Neuronal stem cell (in vitro differentiated cells): ENCODE measurements around the gene HNRNPA1.

Source experiments
- DNase-seq: peaks from one replicate; pipeline ENCODE4 v3.0.0-alpha.2; 2013; ENCODE audit warnings: low spot score
- H2AFZ ChIP-seq: one replicate; pipeline ENCODE4 v1.6.1; 2013; ENCODE audit warnings: mild to moderate bottlenecking, low read length, inconsistent platforms
- H2AK5ac ChIP-seq: 2 replicates; pipeline ENCODE4 v1.6.1; 2013; ENCODE audit warnings: low read depth, mild to moderate bottlenecking, inconsistent platforms, low read length, moderate library complexity, mixed read lengths
- H2BK120ac ChIP-seq: 2 replicates; pipeline ENCODE4 v1.6.1; 2013; ENCODE audit warnings: low read depth, mild to moderate bottlenecking, inconsistent platforms, low read length, moderate library complexity, mixed read lengths
- H2BK12ac ChIP-seq: one replicate; pipeline ENCODE4 v1.6.1; 2013; ENCODE audit warnings: low read length, inconsistent platforms
- H2BK15ac ChIP-seq: 2 replicates; pipeline ENCODE4 v1.6.1; 2013; ENCODE audit warnings: mild to moderate bottlenecking, low read length, inconsistent platforms, mixed read lengths
- H2BK5ac ChIP-seq: one replicate; pipeline ENCODE4 v1.6.1; 2013; ENCODE audit warnings: inconsistent platforms, mild to moderate bottlenecking, low read length, moderate library complexity
- H3K14ac ChIP-seq: one replicate; pipeline ENCODE4 v1.6.1; 2013; ENCODE audit warnings: low read length, inconsistent platforms
- H3K18ac ChIP-seq: 2 replicates; pipeline ENCODE4 v1.6.1; 2013; ENCODE audit warnings: low read length, inconsistent platforms
- H3K23ac ChIP-seq: 2 replicates; pipeline ENCODE4 v1.6.1; 2013; ENCODE audit warnings: low read depth, mild to moderate bottlenecking, mixed read lengths, low read length, inconsistent platforms; ENCODE audit not compliant: poor library complexity
- H3K27ac ChIP-seq: replicated peaks from 3 replicates; pipeline ENCODE4 v1.5.1; 2013; ENCODE audit warnings: low read length, inconsistent platforms
- H3K27me3 ChIP-seq, 3 experiments: 2 replicates each; pipeline ENCODE4 v1.6.1; 2013; ENCODE audit warnings: low read length in 3 of 3, mild to moderate bottlenecking in 2 of 3, inconsistent platforms in 1 of 3, low read depth in 1 of 3, mixed read lengths in 1 of 3, moderate library complexity in 1 of 3; ENCODE audit not compliant: control insufficient read depth in 3 of 3, insufficient read depth in 3 of 3
- H3K36me3 ChIP-seq, 2 donors: replicated peaks in 1 of 2; 2 replicates each; pipeline ENCODE4 v1.6.1; 2013; ENCODE audit warnings: low read length in 2 of 2; ENCODE audit not compliant: control insufficient read depth in 2 of 2, insufficient read depth in 2 of 2
- H3K4ac ChIP-seq: 2 replicates; pipeline ENCODE4 v1.6.1; 2013; ENCODE audit warnings: inconsistent platforms, mild to moderate bottlenecking, low read length, moderate library complexity
- H3K4me1 ChIP-seq, 2 donors: 1 replicate in 1 of 2; 2 replicates in 1 of 2; pipeline ENCODE4 v1.6.1; 2013; ENCODE audit warnings: low read length in 2 of 2, low read depth in 1 of 2; ENCODE audit not compliant: control insufficient read depth in 2 of 2, insufficient read depth in 1 of 2
- H3K4me2 ChIP-seq: one replicate; pipeline ENCODE4 v1.6.1; 2013; ENCODE audit warnings: mild to moderate bottlenecking, low read length, inconsistent platforms; ENCODE audit not compliant: insufficient read depth, poor library complexity, severe bottlenecking
- H3K4me3 ChIP-seq, 2 donors: 2 replicates each; pipeline ENCODE4 v1.5.1; 2013; ENCODE audit warnings: low read length in 2 of 2, mild to moderate bottlenecking in 2 of 2, inconsistent platforms in 1 of 2, moderate library complexity in 1 of 2
- H3K79me1 ChIP-seq: one replicate; pipeline ENCODE4 v1.6.1; 2013; ENCODE audit warnings: low read depth, mild to moderate bottlenecking, inconsistent platforms, low read length, moderate library complexity
- H3K9ac ChIP-seq: one replicate; pipeline ENCODE4 v1.6.1; 2013; ENCODE audit warnings: mild to moderate bottlenecking, low read depth, low read length, inconsistent platforms; ENCODE audit not compliant: poor library complexity
- H3K9me3 ChIP-seq, 2 donors: replicated peaks in 1 of 2; 2 replicates each; pipeline versions ENCODE3 to v1.6.1; 2013; ENCODE audit warnings: low read length in 2 of 2, mild to moderate bottlenecking in 2 of 2, inconsistent platforms in 1 of 2, low read depth in 1 of 2, mixed read lengths in 1 of 2, moderate library complexity in 1 of 2; ENCODE audit not compliant: control insufficient read depth in 2 of 2, insufficient read depth in 1 of 2
- H4K8ac ChIP-seq: one replicate; pipeline ENCODE4 v1.6.1; 2013; ENCODE audit warnings: low read depth, mild to moderate bottlenecking, inconsistent platforms, low read length, moderate library complexity
- H4K91ac ChIP-seq: one replicate; pipeline ENCODE4 v1.6.1; 2013; ENCODE audit warnings: low read length, low read depth, mild to moderate bottlenecking, inconsistent platforms; ENCODE audit not compliant: poor library complexity
- WGBS, 2 donors: extraction: QIAGEN DNeasy Blood & Tissue Kit; methylation state at CpG; one replicate each; pipeline ENCODE4 v1.1.7; 2013; ENCODE audit warnings: missing lambda C conversion rate in 2 of 2, mixed read lengths in 1 of 2; ENCODE audit not compliant: insufficient read length in 2 of 2, insufficient replicate concordance in 1 of 2; ENCODE audit errors: extremely low coverage in 2 of 2; 5-methylcytosine and 5-hydroxymethylcytosine counted together

The HNRNPA1 gene

DNA sequence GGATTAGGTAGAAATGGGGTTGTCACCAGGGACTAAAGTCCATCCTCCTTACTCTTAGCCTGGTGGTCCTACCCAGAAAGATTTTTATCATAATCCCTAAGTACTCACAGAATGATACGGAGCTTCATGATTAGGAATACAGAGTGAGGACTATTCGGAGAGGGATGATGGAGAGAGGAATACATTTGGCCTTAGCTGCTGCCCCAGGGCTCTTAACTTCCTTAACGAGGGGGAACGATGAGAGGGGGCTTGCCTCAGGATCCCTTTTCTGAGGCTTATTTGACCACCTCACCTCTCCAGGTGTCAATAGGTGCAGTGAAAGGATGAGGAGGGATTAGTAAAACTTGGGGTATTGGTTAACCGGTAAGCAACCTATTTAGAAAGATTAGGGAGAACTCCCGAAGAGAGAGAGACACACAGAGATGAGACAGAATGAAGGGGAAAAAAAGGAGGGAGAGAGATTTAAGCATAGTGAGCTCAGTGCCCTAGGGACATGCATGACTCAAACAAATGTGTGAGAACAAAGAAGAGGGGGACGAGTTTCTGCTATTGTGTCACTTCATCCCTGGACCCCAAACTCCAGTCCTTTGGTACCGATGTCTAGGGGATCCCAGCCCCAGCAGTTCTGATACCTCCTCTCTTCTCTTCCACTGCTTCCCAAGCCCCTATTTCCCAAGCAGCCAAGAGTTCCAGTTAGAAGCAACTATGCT lies 19.1 kb downstream of the HNRNPA1 start:
- DNase-seq = no peak
- WGBS, 2 donors = no CpG with 5 or more reads among the region's 8 CpGs

GRCh38 chr12:54300225-54300731 lies 19.8 kb downstream of the HNRNPA1 start:
- peak overlapping the region; percentile 6 for H2BK120ac ChIP-seq

More for the DNA sequence above, 19.1 kb downstream of the HNRNPA1 start:
- Histone ChIP-seq H3K79me1 (no peaks in the 10 kb centered on the region), H3K14ac (no peak overlapping the region), H2BK5ac (no peak overlapping the region), H3K9ac (no peak overlapping the region), H2BK15ac (no peak overlapping the region), H3K4me3 (no peak overlapping the region), H2BK120ac (no peak overlapping the region), H2BK12ac (no peak overlapping the region), H3K36me3 (no peaks in the 10 kb centered on the region), H3K4me2 (peak overlapping the region; percentile 15), H3K4ac (no peak overlapping the region), H3K27ac (no peak overlapping the region), H2AK5ac (peak overlapping the region; percentile 8), H3K4me1 (peaks cover 5 to 16% of the 10 kb centered on the region in 2 donors), H3K9me3 (no peaks in the 10 kb centered on the region), H3K18ac (no peak overlapping the region), H2AFZ (peak overlapping the region; percentile 76), H3K27me3 (peaks cover 0 to 76% (median 0%) of the 10 kb centered on the region in 3 experiments), H4K8ac (no peak overlapping the region), H3K23ac (no peak overlapping the region), H4K91ac (no peak overlapping the region)

DNA sequence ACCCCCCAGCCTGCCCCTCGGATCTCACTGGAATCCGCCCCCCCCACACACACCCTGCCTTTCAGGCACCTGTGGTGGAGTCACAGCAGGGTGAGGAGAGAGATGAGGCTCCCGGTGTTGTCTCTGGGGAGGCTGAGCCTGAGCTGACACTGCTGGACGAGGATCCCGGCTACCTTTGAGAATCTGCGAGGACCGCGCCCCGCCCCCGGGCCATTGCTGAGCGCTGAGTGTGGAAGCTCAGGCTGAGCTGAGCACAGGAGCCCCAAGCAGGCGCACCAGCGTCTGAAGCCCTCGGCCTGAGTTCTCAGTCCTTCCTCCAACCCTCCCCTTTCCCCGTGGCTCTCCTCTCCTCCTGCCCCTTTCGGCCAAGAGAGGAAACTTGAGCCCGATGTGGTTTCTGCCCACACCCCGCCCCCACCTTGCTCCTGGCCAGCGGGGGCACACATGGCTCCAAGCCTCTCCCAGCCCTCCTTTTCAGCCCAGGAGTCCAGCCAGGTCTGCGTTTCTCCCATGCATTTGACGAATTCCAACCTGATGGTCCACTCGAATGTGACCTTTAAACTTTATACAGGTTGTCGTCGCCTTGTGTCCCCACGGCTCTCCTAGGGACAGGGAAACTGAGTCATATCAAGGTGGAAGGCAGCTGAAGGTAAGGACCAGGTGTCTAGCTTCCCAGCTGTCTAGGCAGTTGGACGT lies 20.4 kb downstream of the HNRNPA1 start, which contains the start of gene NFE2:
NFE2 (minus strand) TSS at position 284 of the 696 bp plus-strand sequence. CDS start 5,767 bp downstream, outside the sequence.
- no peak within 1 kb of the TSS for H3K23ac ChIP-seq
- H2AFZ ChIP-seq = peak within 1 kb of the TSS; percentile 76
- peak within 1 kb of the TSS; percentile 53 for H3K27ac ChIP-seq
- peak within 1 kb of the TSS; percentile 14 for H3K4ac ChIP-seq
- peak within 1 kb of the TSS; percentile 29 for H2BK120ac ChIP-seq
- no CpG with 5 or more reads among the region's 26 CpGs for WGBS, 2 donors
- no peaks in the 10 kb centered on the region for H3K9me3 ChIP-seq
- H3K14ac ChIP-seq = no peak within 1 kb of the TSS
- H4K91ac ChIP-seq = no peak within 1 kb of the TSS
- peak within 1 kb of the TSS in 1 of 2 donors; percentile 23 for H3K4me3 ChIP-seq
- no peaks in the 10 kb centered on the region for H3K36me3 ChIP-seq
- peak within 1 kb of the TSS; percentile 61 for H2BK15ac ChIP-seq
- H3K9ac ChIP-seq = peak within 1 kb of the TSS; percentile 47
- H2BK5ac ChIP-seq = no peak within 1 kb of the TSS
- peaks cover 0 to 65% (median 0%) of the 10 kb centered on the region in 3 experiments for H3K27me3 ChIP-seq
- H3K79me1 ChIP-seq = no peaks in the 10 kb centered on the region
- H4K8ac ChIP-seq = no peak within 1 kb of the TSS
- no peak within 1 kb of the TSS for H2BK12ac ChIP-seq
- H3K4me1 ChIP-seq = peaks cover 5 to 16% of the 10 kb centered on the region in 2 donors
- DNase-seq = peak; percentile 66
- peak within 1 kb of the TSS; percentile 66 for H3K4me2 ChIP-seq
- H3K18ac ChIP-seq = peak within 1 kb of the TSS; percentile 84
- peak within 1 kb of the TSS; percentile 8 for H2AK5ac ChIP-seq

More at GRCh38 chr12:54300225-54300731, 19.8 kb downstream of the HNRNPA1 start:
- Histone ChIP-seq H3K9ac (no peak overlapping the region), H3K79me1 (no peaks in the 10 kb centered on the region), H2BK15ac (no peak overlapping the region), H3K23ac (no peak overlapping the region), H3K9me3 (no peaks in the 10 kb centered on the region), H2AK5ac (peak overlapping the region; percentile 8), H2BK5ac (no peak overlapping the region), H3K14ac (no peak overlapping the region), H2BK12ac (no peak overlapping the region), H3K4me1 (peaks cover 5 to 16% of the 10 kb centered on the region in 2 donors), H4K8ac (no peak overlapping the region), H3K36me3 (no peaks in the 10 kb centered on the region), H2AFZ (peak overlapping the region; percentile 76), H3K27me3 (peaks cover 0 to 71% (median 0%) of the 10 kb centered on the region in 3 experiments), H4K91ac (no peak overlapping the region), H3K4me3 (no peak overlapping the region), H3K18ac (no peak overlapping the region), H3K27ac (peak overlapping the region; percentile 53), H3K4me2 (peak overlapping the region; percentile 66), H3K4ac (no peak overlapping the region)
- no peak for DNase-seq
- WGBS, 2 donors = no CpG with 5 or more reads among the region's 3 CpGs
